GM18526 (cell line): ENCODE measurements around the gene ITPKB.

ENCODE experiments used
- POLR2A ChIP-seq: IDR thresholded peaks from 3 replicates; pipeline ENCODE4 v1.6.1; 2011; ENCODE audit not compliant: insufficient read length; ENCODE audit errors: extremely low read depth

Gene ITPKB

GRCh38 chr1:226611301-226611700, 127.8 kb downstream of the ITPKB start:
- no peak for TF ChIP-seq POLR2A

- no peak for TF ChIP-seq POLR2A
Measured at GRCh38 chr1:226610671-226611070, 128.4 kb downstream of the ITPKB start.

DNA sequence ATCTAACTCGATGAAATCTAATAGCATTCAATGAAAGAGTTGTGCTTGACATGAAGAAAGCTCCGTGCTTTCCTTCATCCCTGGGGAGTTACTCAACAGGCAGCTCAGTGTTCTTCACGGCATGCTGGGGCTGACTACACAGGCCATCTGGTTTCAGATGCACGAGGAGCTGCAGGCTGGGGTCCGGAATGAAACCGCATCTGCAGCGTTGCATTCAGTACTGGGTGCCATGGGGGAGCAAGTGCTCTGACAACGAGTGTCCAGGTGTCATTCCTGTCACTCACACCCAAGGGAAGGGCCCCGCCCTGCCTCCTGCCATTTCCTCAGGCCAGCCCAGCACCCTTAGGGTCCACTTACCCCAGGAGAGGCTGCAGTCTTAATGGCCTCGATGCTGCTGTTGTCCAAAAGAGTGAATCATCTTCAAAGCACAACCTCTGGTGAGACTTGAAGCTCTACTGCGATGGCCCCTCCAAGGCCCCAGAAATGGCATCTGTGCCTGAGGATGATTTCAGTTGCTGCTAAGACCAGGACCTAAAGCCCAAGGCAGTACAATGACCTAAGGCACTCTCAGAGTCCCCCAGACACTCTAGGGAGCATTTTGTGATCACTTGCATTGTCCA, 129.1 kb downstream of the ITPKB start:
- no peak for TF ChIP-seq POLR2A

GRCh38 chr1:226608699-226609505, 130.2 kb downstream of the ITPKB start:
- TF ChIP-seq POLR2A, result no peak

GRCh38 chr1:226607821-226608220, 131.3 kb downstream of the ITPKB start:
- TF ChIP-seq POLR2A, result no peak

DNA sequence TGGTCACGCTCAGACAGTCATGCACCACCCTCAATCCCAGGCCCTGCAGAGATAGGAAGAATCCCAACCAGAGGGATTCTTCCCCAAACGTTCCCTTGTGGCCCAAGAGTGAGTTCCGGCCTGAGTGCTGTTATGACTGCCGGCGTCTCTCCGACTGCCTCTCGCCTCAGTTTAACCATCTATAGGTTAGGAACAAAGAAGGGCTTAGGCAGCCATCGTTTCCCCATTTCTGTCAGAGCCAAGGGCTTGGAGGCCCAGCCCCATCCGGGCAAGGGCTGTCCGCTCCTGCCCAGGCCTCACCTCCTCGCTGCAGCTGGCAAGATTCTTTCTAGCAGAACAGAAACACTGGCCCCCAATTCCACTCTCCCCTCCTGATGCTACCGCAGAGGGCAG, 131.8 kb downstream of the ITPKB start:
- no peak for TF ChIP-seq POLR2A

GRCh38 chr1:226606311-226607267, 132.5 kb downstream of the ITPKB start:
- TF ChIP-seq POLR2A, result no peak

DNA sequence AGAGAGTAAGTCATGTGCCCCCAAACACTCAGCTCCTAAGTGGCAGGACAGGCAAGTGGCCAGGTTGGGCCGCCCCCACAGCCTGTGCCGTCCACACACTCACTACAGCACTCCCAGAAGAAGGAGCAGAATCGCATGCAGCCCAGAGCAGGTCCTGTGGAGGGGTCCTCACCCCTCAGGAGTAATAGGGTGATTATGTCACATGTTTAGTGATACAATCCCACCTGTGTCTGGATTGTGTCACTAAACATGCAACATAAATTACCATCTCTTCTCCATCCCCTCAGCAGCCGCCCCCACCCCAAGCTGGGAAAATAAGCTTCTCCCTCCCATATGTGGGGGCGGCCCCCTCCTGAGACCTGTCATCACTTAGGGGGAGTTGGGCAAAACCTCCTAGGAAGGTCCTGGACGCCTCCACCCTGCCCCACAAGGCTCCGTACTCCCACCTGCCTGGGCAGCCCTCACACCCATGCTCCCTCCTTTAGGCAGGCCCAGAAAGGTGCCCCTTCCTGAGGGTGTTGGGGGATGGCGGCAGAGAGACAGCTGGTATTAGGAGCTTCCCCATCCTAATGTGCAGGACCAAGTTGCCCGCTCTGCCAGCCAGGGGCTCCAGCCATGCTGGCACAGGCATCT, 133.6 kb downstream of the ITPKB start:
- TF ChIP-seq POLR2A, result no peak

DNA sequence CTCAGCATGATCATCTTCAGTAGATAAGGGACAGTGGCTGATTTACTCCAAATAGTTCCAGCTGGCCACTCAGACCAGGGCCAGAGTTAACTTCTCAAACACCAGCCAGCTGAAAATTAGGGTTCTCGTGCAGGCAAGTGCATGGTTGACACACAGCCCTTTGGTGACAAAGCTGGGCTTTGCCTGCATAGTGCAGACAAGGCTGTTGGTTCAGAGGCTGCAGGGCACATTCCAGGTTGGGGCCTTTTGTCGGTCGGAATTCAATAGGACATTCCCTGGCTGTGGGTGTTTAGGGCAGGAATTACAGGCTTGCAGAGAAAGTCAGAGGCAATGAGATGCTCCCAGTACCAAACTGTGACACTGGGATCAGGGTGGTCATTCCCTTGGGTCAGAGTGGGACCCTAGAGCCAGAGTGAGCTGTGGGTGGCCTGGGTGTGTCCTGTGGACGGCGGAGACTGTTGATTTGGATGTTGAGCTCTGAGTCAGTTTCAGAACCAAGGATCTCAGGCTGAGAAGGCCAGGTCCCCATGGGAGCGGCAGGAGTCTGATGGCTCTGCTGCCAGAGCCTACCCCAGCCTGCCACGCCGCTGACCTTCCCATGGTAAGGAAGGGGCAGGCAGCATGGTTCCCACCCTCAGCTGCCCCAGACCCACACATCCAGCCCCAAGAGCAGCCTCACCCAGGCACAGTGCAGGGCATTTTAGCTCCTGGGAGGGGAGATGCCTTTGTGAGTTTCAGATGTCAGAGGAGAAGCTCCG, 134.3 kb downstream of the ITPKB start:
- TF ChIP-seq POLR2A, result no peak

DNA sequence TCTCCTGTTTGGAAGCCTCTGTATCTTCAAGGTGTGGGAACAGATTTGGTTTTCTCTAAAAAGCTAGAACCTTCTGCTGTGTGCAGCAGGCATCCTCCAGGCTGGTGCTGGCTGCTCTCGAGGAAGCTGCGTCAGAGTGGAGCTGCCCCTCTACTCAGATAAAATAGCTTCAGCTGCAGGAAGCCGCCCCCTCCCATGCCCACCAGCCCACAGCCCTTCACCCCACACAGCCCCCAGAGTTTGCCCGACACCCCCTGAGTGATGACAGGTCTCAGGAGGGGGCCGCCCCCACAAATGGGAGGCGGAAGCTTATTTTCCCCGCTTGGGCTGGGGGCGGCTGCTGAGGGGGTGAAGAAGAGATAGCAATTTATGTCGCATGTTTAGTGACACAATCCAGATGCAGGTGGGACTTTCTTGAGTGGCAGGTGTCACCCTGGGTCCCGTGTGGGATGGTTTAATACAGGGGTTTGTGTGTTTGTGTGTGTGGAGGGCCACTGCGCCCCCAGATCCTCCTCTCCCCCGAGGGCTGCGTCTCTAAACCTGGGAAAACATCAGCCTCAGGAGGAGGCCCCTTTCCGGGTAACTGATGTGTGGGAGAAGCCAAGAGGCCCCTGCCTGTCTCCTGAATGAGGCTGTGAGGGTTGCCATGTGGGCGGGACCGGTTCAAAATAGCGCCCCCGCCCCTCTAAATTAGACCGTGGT, 135.1 kb downstream of the ITPKB start:
- TF ChIP-seq POLR2A, result no peak

DNA sequence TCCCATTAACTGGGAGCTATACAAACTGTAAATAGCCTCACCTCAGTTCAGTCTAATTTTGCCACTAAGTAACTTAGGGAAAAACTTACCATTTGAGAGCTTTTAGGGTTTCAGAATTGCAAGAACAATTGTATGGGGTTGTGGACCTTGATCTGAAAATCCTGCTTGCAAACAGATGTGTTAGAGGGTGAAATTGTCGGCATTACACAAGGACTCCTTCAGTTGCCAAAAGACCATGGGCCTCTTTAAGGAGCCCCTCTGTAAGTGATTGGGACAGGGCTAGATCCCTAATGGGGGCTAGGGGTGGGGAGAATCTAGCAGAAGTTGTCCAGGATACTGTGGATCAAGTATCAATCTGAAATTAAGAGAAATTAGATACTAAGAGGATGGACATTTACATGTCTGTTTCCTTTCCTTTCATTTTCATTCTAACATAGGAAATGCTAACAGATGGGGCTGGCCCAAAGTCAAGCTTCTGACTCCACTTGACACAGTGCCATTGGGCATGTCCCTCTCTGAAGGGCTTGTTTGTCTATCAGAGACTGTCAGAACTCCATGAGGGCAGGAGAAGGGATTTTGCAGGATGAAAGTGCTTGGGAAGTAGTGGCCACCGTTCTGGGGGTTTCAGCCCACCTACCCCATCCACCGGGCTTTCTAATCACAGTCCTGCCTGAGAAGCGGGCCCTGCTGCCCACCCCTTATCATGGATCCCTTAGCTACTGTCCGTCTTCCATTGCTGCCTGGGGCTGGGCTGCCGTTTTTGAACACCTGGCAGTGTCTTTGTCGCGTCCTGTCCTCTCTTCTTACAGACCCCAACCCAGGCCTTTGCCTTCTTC, 135.8 kb downstream of the ITPKB start:
- TF ChIP-seq POLR2A, result no peak

DNA sequence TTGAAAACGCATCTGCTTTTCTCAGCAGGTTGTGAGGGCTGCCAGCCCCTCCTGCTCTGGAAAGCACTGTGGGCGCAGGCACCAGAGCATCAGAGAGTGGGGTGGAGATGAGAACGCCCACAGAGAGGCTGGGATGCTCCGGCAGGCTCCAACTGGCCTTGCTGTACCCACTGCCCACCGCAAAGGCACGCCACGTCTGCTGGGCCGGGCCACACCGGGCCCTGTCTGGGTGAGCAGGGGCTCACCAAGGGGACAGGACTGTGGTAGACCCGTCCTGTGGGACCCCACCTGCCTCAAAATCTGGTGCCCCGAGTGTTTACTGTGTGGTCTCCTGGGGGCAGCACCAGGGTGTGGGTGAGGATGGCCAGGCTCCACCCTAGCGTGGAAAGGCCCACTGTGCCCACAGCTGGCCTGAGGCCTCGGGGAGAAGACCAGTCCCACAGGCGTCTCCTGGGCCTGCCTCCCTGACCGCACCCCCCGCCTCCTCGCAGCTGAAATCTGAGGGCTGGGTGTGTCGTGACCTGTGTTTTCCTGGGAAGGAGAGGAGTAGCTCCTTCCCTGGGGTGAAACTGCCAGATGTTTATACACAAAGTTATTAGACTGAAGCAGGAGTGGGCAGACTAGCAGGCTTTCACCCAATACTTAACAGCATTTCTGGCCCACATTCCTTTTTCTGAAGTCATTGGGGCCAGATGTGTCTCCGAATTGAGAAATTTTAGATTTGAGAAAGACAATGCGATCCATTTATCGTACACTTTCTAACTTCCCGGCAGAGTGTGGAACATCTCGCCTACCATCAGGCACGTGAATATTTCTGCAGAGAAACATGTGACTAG, 136.7 kb downstream of the ITPKB start:
- no peak for TF ChIP-seq POLR2A

DNA sequence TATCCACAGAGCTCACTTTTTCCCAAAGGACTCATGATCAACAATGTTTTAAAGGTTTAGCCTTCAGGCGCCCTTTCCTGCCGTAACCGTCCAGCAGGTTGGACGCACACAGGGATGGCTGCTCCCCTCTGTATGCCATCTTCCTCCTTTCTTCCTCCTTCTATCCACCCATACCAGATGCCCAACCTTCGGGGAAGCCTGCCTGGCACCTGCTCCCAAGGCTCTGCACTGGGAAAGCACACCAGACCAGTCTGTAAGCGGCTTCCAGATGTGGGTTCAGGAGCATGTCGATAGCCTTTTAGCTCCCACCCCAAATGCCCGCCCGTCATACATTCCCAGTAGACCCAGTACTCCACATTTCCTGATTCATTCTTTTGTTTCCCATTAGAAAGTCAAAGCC, 137.6 kb downstream of the ITPKB start:
- no peak for TF ChIP-seq POLR2A

- TF ChIP-seq POLR2A, result no peak
Measured at GRCh38 chr1:226600254-226600653, 138.8 kb downstream of the ITPKB start.
